GM19240 (cell line): ENCODE data around the gene HIP1.
"Not testable (repeated sequence)": the region's sequence is repeated elsewhere in the genome, so short reads cannot be mapped to it uniquely, and the experiment has no call there.

Experiments
- DNase-seq: peaks from one replicate; pipeline ENCODE4 v3.0.0; 2011; ENCODE audit warnings: low spot score; ENCODE audit not compliant: insufficient read length

HIP1 gene

GRCh38 chr7:75644589-75644988 lies 94.2 kb downstream of the HIP1 start:
- DNase-seq = no peak

GRCh38 chr7:75642810-75643486 lies 95.8 kb downstream of the HIP1 start:
- DNase-seq = peak; percentile 91

- DNase-seq = no peak
These were observed 98.5 kb downstream of the HIP1 start for GRCh38 chr7:75640201-75640600.

- no peak for DNase-seq
These were observed 98.9 kb downstream of the HIP1 start for GRCh38 chr7:75639886-75640190.

- DNase-seq = no peak
These were observed 99.5 kb downstream of the HIP1 start for GRCh38 chr7:75639071-75639885.

GRCh38 chr7:75638594-75639070 lies 100.1 kb downstream of the HIP1 start:
- DNase-seq = no peak

GRCh38 chr7:75637854-75638593 lies 100.7 kb downstream of the HIP1 start:
- DNase-seq = no peak

GRCh38 chr7:75635036-75635435 lies 103.7 kb downstream of the HIP1 start:
- no peak for DNase-seq

- DNase-seq = not testable (repeated sequence)
These were observed 106.2 kb downstream of the HIP1 start for GRCh38 chr7:75632587-75632986.

GRCh38 chr7:75631711-75632110 lies 107.0 kb downstream of the HIP1 start:
- no peak for DNase-seq

GRCh38 chr7:75630549-75630948 lies 108.2 kb downstream of the HIP1 start:
- no peak for DNase-seq

- no peak for DNase-seq
These were observed 109.7 kb downstream of the HIP1 start for GRCh38 chr7:75629044-75629443.

GRCh38 chr7:75628055-75628454 lies 110.7 kb downstream of the HIP1 start:
- no peak for DNase-seq

- DNase-seq = no peak
These were observed 111.8 kb downstream of the HIP1 start for GRCh38 chr7:75626954-75627353.

GRCh38 chr7:75625868-75626267 lies 112.9 kb downstream of the HIP1 start:
- DNase-seq = no peak

- no peak for DNase-seq
These were observed 114.5 kb downstream of the HIP1 start for GRCh38 chr7:75624134-75624832.

GRCh38 chr7:75623390-75624133 lies 115.2 kb downstream of the HIP1 start:
- DNase-seq = no peak

- no peak for DNase-seq
These were observed 117.6 kb downstream of the HIP1 start for GRCh38 chr7:75621124-75621523.

GRCh38 chr7:75619636-75620035 lies 119.1 kb downstream of the HIP1 start:
- DNase-seq = no peak

GRCh38 chr7:75617634-75618234 lies 121.0 kb downstream of the HIP1 start:
- no peak for DNase-seq
